ENCODE data around the gene TSC2. TPM values are rescaled to one million over a fixed set of nuclear protein-coding genes. Genes with fewer than 3 reads are reported as not detected.
"Not testable (repeated sequence)": the region's sequence is repeated elsewhere in the genome, so short reads cannot be mapped to it uniquely, and the experiment has no call there.

The TSC2 gene
- polyA plus RNA-seq, 4 donors, result 104 to 188 (median 148) TPM

- DNase-seq (ENCODE audit: low read depth in 4 of 4, low spot score in 2 of 4), result not testable (repeated sequence)
Measured at GRCh38 chr16:2114885-2115590, 67.3 kb downstream of the TSC2 start.

GRCh38 chr16:2115591-2115973 lies 67.8 kb downstream of the TSC2 start:
- no peak for DNase-seq (ENCODE audit: low read depth in 4 of 4, low spot score in 2 of 4)

GRCh38 chr16:2116428-2116827 lies 68.6 kb downstream of the TSC2 start:
- not testable (repeated sequence) for DNase-seq (ENCODE audit: low read depth in 4 of 4, low spot score in 2 of 4)

- not testable (repeated sequence) for DNase-seq (ENCODE audit: low read depth in 4 of 4, low spot score in 2 of 4)
Measured at GRCh38 chr16:2117341-2117740, 69.6 kb downstream of the TSC2 start.

- not testable (repeated sequence) for DNase-seq (ENCODE audit: low read depth in 4 of 4, low spot score in 2 of 4)
Measured at GRCh38 chr16:2117960-2118722, 70.4 kb downstream of the TSC2 start.

GRCh38 chr16:2121325-2121724 lies 73.5 kb downstream of the TSC2 start:
- not testable (repeated sequence) for DNase-seq (ENCODE audit: low read depth in 4 of 4, low spot score in 2 of 4)

GRCh38 chr16:2121853-2122252 lies 74.1 kb downstream of the TSC2 start:
- DNase-seq (ENCODE audit: low read depth in 4 of 4, low spot score in 2 of 4), result no peak

GRCh38 chr16:2122429-2122828 lies 74.6 kb downstream of the TSC2 start:
- DNase-seq (ENCODE audit: low read depth in 4 of 4, low spot score in 2 of 4), result no peak

- not testable (repeated sequence) for DNase-seq (ENCODE audit: low read depth in 4 of 4, low spot score in 2 of 4)
Measured at GRCh38 chr16:2122934-2123683, 75.3 kb downstream of the TSC2 start.

- not testable (repeated sequence) for DNase-seq (ENCODE audit: low read depth in 4 of 4, low spot score in 2 of 4)
Measured at GRCh38 chr16:2123706-2124376, 76.1 kb downstream of the TSC2 start.

GRCh38 chr16:2124377-2124693 lies 76.5 kb downstream of the TSC2 start:
- DNase-seq (ENCODE audit: low read depth in 4 of 4, low spot score in 2 of 4), result not testable (repeated sequence)

- peak in 1 of 4 donors; percentile 64 for DNase-seq (ENCODE audit: low read depth in 4 of 4, low spot score in 2 of 4)
Measured at GRCh38 chr16:2124694-2125444, 77.1 kb downstream of the TSC2 start.

- not testable (repeated sequence) for DNase-seq (ENCODE audit: low read depth in 4 of 4, low spot score in 2 of 4)
Measured at GRCh38 chr16:2125609-2126008, 77.8 kb downstream of the TSC2 start.

- not testable (repeated sequence) for DNase-seq (ENCODE audit: low read depth in 4 of 4, low spot score in 2 of 4)
Measured at GRCh38 chr16:2126161-2126743, 78.5 kb downstream of the TSC2 start.

GRCh38 chr16:2126928-2127556 lies 79.3 kb downstream of the TSC2 start:
- not testable (repeated sequence) for DNase-seq (ENCODE audit: low read depth in 4 of 4, low spot score in 2 of 4)

- DNase-seq (ENCODE audit: low read depth in 4 of 4, low spot score in 2 of 4), result not testable (repeated sequence)
Measured at GRCh38 chr16:2127630-2128280, 80.0 kb downstream of the TSC2 start.

GRCh38 chr16:2129251-2129650 lies 81.5 kb downstream of the TSC2 start:
- DNase-seq (ENCODE audit: low read depth in 4 of 4, low spot score in 2 of 4), result not testable (repeated sequence)

- DNase-seq (ENCODE audit: low read depth in 4 of 4, low spot score in 2 of 4), result not testable (repeated sequence)
Measured at GRCh38 chr16:2129890-2130447, 82.2 kb downstream of the TSC2 start.
